T-helper 1 cell treated with Interleukin-12 subunit alpha and Interleukin-12 subunit beta and Interleukin-4 antibody, amounts not matched to agents 30 ng/mL and 1 ng/mL, for 36 hours (primary cell): ENCODE results near the gene STXBP1. TPM values are rescaled to one million over a fixed set of nuclear protein-coding genes. Genes with fewer than 3 reads are reported as not detected.

Experiments used
- intact Hi-C: fragments of 100-400 bp; cut with micrococcal nuclease; formaldehyde crosslinking; loops from one replicate; pipeline ENCODE4 v1.15.1; 2024
- total RNA-seq: library from RNA; stranded (reverse); gene quantifications from 2 replicates; pipeline ENCODE4 v1.2.3, GENCODE V29; 2022

The STXBP1 gene
- total RNA-seq, 1 donor from 2014 or later = 16.8 TPM

GRCh38 chr9:127644943-127645342 is 32.9 kb downstream of the STXBP1 start:
- intact Hi-C loops = no loop called here

- intact Hi-C loops = no loop called here
Observed at GRCh38 chr9:127647451-127647850, 35.4 kb downstream of the STXBP1 start.

- intact Hi-C loops = no loop called here
Observed at GRCh38 chr9:127650518-127650917, 38.4 kb downstream of the STXBP1 start.

GRCh38 chr9:127651697-127652610 is 39.9 kb downstream of the STXBP1 start:
- intact Hi-C loops = no loop called here

- intact Hi-C loops = no loop called here
Observed at GRCh38 chr9:127652733-127653132, 40.7 kb downstream of the STXBP1 start.

GRCh38 chr9:127654619-127655018 is 42.5 kb downstream of the STXBP1 start:
- intact Hi-C loops = no loop called here

- intact Hi-C loops = no loop called here
Observed at GRCh38 chr9:127658428-127658827, 46.4 kb downstream of the STXBP1 start.

- intact Hi-C loops = no loop called here
Observed at GRCh38 chr9:127660886-127661741, 49.0 kb downstream of the STXBP1 start.

GRCh38 chr9:127662617-127663016 is 50.5 kb downstream of the STXBP1 start:
- intact Hi-C loops = no loop called here

- intact Hi-C loops = no loop called here
Observed at GRCh38 chr9:127664324-127664677, 52.2 kb downstream of the STXBP1 start.

GRCh38 chr9:127664678-127665507 is 52.8 kb downstream of the STXBP1 start:
- intact Hi-C loops = no loop called here

- intact Hi-C loops = no loop called here
Observed at GRCh38 chr9:127667127-127667844, 55.2 kb downstream of the STXBP1 start.

- intact Hi-C loops = no loop called here
Observed at GRCh38 chr9:127667906-127668305, 55.8 kb downstream of the STXBP1 start.

GRCh38 chr9:127673234-127673633 is 61.2 kb downstream of the STXBP1 start:
- intact Hi-C loops = no loop called here

GRCh38 chr9:127676638-127677037 is 64.6 kb downstream of the STXBP1 start:
- intact Hi-C loops = no loop called here

GRCh38 chr9:127679506-127679905 is 67.4 kb downstream of the STXBP1 start:
- intact Hi-C loops = no loop called here

GRCh38 chr9:127680226-127680625 is 68.1 kb downstream of the STXBP1 start:
- intact Hi-C loops = no loop called here

GRCh38 chr9:127680846-127681245 is 68.8 kb downstream of the STXBP1 start:
- intact Hi-C loops = no loop called here

GRCh38 chr9:127682351-127683136 is 70.5 kb downstream of the STXBP1 start:
- intact Hi-C loops = no loop called here

- intact Hi-C loops = no loop called here
Observed at GRCh38 chr9:127683723-127684122, 71.6 kb downstream of the STXBP1 start.
